Nucleus accumbens (tissue), 56 donors: ENCODE measurements around the gene SMARCE1.

Experiments used
- DNase-seq, 56 donors: peaks; one replicate each; lab custom pipeline; 2025; lab: John Stamatoyannopoulos, UW

Gene SMARCE1

GRCh38 chr17:40647624-40648383 is at the start of gene SMARCE1:
SMARCE1 (minus strand) TSS chr17:40647818; CDS start chr17:40645802, 2,016 bp downstream.
- DNase-seq: peak in 49 of 56 donors; percentile 16 to 91 (median 67)

GRCh38 chr17:40697297-40697696 is 49.7 kb upstream of the SMARCE1 start:
- DNase-seq: no peak

GRCh38 chr17:40696651-40697072 is 49.0 kb upstream of the SMARCE1 start:
- no peak for DNase-seq

- no peak for DNase-seq
Observed at GRCh38 chr17:40695874-40696472, 48.4 kb upstream of the SMARCE1 start.

GRCh38 chr17:40694584-40694983 is 47.0 kb upstream of the SMARCE1 start:
- no peak for DNase-seq

- no peak for DNase-seq
Observed at GRCh38 chr17:40687106-40687505, 39.5 kb upstream of the SMARCE1 start.

GRCh38 chr17:40686192-40686591 is 38.6 kb upstream of the SMARCE1 start:
- DNase-seq: peak in 2 of 56 donors; percentile 2

GRCh38 chr17:40680998-40681397 is 33.4 kb upstream of the SMARCE1 start:
- DNase-seq: no peak

GRCh38 chr17:40679523-40679907 is 31.9 kb upstream of the SMARCE1 start:
- no peak for DNase-seq

- DNase-seq: no peak
Observed at GRCh38 chr17:40678902-40679522, 31.4 kb upstream of the SMARCE1 start.

- no peak for DNase-seq
Observed at GRCh38 chr17:40675905-40676304, 28.3 kb upstream of the SMARCE1 start.

- DNase-seq: no peak
Observed at GRCh38 chr17:40672654-40673053, 25.0 kb upstream of the SMARCE1 start.

- no peak for DNase-seq
Observed at GRCh38 chr17:40671282-40671681, 23.7 kb upstream of the SMARCE1 start.

- no peak for DNase-seq
Observed at GRCh38 chr17:40666331-40666730, 18.7 kb upstream of the SMARCE1 start.

- DNase-seq: peak in 13 of 56 donors; percentile 3 to 60 (median 9)
Observed at GRCh38 chr17:40664582-40665333, 17.1 kb upstream of the SMARCE1 start, which contains the start of gene KRT222. KRT222 (minus strand) TSS chr17:40665177; CDS start chr17:40665099, 78 bp downstream.

GRCh38 chr17:40663252-40663651 is 15.6 kb upstream of the SMARCE1 start:
- no peak for DNase-seq

- no peak for DNase-seq
Observed at GRCh38 chr17:40659911-40660310, 12.3 kb upstream of the SMARCE1 start.

- DNase-seq: no peak
Observed at GRCh38 chr17:40658396-40658795, 10.8 kb upstream of the SMARCE1 start.

GRCh38 chr17:40651939-40652338 is 4.3 kb upstream of the SMARCE1 start:
- no peak for DNase-seq

- DNase-seq: peak in 14 of 56 donors; percentile 19 to 68 (median 42)
Observed at GRCh38 chr17:40648384-40648968, 858 bp upstream of the SMARCE1 start.
